GM18909 (cell line): ENCODE results near the gene PRKD2.
"Not testable (repeated sequence)": the region's sequence is repeated elsewhere in the genome, so short reads cannot be mapped to it uniquely, and the experiment has no call there.

ENCODE experiments used
- ATAC-seq: cut with Tn5 transposase; IDR thresholded peaks from one replicate; pipeline ENCODE4 v1.9.1; 2021; ENCODE audit warnings: mild to moderate bottlenecking; ENCODE audit not compliant: unreplicated experiment, poor library complexity

Gene PRKD2

DNA sequence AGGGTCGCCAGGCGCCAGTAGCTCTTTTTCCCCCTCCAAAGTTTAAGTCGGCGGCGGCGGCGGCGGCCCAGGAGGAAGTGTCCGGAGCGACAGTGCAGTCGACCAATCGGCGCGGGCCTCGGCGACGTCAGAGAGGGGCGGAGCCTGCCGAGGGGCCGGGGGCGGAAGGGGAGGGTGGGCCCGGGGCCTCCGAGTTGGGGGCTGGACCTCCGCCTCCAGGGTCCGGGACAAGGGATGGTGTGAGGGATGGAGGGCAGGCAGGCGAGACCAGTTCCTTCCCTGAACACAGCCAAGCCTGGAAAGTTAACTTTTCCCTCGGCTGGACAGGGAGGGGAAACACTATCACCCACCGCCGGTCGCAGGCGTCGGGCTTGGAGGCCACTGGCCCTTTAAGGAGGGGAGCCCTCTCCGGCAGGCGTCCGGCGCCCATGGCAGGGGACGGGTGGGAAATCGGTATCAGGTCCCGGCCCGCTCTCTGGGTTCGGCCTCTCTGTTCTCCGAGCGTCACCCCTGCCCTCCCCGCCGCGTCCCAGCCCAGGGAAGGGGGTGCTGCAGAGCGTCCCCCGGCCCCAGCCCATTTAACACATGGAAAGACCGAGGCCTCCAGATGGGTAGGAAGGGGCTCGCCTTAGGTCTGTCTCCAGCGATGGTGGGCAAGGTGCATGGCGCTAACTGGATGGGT lies at the start of gene PRKD2:
Gene PRKD2, minus strand, starts transcription at position 81 of the 682 bp plus-strand sequence. CDS start 744 bp downstream, outside the sequence.
- peak; percentile 40 for ATAC-seq

DNA sequence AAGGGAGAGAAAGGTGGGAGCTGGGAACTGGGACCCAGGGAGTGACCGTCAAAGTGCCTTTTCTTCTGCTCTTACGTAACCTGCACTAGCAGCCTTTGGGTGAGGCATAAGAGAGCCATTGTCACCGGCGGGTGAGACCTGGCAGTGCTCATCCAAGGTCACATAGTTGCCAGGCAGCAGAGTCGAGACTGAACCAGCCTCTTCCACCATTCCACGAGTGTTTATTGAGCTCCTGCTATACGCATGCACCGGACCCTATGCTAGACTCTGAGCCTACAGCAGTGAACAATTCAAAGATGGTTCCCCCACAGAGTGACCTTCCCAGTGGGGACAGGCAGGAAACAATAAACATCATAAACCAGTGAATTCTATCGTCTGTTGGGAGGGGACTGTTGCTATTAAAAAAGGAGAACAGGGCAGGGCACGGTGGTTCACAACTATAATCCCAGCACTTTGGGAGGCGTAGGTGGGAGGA lies 47.9 kb upstream of the PRKD2 start:
- ATAC-seq, result no peak

DNA sequence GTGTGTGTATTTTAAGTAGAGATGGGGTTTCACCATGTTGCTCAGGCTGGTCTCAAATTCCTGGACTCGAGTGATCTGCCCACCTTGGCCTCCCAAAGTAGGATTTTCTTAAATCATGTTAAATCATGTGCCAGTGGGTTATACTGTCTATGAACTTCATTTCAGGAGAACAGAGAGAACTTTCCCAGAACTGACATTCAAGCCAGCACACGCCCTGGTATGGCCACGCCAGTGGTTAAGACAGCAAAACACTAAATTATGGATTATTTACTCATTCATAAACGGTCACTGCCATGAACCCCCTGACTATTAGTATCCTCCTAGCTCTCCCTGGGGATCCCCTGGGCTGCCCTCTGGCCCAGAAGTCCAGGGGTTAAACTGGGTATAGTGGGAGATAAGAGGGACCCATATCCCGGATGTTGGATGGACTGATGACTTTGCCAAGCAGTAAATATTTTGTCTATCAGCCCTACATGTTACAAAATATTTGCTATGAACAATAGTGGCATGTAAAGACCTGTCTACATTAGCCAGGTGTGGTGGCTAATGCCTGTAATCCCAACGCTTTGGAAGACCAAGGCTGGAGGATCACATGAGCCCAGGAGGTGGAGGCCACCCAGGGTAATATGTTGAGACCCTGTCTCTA lies 45.5 kb upstream of the PRKD2 start:
- no peak for ATAC-seq

DNA sequence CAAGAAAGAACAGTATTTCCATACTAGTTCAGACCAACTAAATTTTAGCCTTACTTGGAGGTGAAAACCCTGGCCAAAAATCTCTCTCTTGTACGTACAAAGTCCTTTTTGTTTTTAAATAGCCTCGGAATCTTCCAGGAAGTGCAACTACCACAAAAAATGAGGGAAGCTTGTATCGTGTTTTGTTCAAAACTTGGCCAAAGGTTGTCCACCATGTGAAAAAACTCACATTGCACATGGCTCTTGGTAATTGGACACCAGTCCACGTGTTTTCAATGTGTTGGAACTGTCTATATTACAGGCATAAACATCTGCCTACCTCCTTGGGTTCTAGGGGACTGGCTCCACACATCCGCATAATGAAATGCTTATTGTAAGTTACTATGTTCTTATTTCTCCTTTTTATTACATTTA lies 44.5 kb upstream of the PRKD2 start:
- ATAC-seq, result no peak

DNA sequence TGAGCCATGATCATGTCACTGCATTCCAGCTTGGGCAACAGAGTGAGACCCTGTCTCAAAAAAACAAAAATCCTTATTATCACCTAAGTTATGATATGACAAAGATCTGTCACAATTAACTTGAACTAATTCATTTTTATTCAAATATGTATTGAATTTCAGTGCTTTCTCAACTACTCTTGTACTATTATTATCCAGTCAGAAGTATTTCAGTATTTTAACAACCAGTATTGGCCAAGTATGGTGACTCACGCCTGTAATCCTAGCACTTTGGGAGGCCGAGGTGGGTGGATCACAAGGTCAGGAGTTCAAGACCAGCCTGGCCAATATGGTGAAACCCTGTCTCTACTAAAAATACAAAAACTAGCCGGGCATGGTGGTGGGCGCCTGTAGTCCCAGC lies 44.0 kb upstream of the PRKD2 start:
- ATAC-seq, result not testable (repeated sequence)

DNA sequence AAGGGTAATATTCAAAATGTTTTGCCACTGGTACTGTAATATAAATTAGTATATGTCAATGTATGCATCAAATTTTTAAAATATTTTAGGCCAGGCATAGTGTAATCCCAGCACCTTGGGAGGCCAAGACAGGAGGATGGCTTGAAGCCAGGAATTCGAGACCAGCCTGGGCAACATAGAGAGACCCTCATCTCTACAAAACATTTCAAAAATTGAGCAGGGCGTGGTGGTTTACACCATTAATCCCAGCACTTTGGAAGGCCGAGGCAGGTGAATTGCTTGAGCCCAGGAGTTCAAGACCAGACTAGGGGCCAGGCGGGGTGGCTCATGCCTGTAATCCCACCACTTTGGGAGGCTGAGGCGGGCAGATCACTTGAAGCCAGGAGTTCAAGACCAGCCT lies 43.4 kb upstream of the PRKD2 start:
- no peak for ATAC-seq

DNA sequence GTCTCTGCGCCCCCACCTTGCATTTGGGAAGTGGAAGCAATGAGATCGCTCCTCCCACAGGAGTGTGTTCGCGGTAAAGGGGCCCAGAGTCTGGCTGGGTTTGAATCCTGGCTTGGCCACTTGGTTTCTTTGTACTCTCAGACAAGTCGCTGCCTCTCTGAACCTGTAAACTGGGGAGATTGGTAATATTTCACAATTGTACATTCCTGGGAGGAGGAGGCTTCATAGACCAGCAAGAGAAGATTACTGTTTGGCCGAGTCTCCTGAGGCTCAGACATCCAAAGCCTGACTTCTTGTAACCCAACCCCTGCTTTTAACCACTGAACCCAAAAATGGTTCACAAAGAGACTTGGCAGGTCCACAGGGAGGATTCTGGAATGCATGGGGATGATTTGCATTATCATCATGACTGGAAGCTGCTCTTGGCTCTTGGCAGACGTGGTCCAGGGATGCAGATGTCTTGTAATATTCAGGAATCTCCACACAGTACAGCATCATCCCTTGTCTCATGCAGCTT lies 43.0 kb upstream of the PRKD2 start:
- ATAC-seq, result no peak

DNA sequence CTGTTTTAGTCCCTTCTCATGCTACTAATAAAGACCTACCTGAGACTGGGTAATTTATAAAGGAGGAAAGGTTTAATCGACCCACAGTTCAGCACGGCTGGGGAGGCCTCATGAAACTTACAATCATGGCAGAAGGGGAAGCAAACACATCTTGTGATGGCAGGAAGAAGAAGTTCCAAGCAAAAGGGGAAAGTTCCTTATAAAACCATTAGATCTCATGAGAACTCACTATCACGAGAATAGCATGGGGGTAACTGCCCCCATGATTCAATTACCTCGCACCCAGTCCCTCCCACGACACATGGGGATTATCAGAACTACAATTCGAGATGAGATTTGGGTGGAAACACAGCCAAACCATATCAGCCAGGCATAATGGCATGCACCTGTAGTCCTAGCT lies 42.3 kb upstream of the PRKD2 start:
- no peak for ATAC-seq

DNA sequence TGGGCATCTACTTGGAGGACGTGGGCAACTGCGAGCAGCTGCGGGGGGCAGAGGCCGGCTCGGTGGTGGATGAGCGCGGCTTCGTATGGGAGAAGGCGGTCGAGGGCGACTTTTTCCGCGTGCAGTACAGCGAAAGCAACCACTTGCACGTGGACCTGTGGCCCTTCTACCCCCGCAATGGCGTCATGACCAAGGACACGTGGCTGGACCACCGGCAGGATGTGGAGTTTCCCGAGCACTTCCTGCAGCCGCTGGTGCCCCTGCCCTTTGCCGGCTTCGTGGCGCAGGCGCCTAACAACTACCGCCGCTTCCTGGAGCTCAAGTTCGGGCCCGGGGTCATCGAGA lies 39.6 kb upstream of the PRKD2 start:
- ATAC-seq, result no peak

DNA sequence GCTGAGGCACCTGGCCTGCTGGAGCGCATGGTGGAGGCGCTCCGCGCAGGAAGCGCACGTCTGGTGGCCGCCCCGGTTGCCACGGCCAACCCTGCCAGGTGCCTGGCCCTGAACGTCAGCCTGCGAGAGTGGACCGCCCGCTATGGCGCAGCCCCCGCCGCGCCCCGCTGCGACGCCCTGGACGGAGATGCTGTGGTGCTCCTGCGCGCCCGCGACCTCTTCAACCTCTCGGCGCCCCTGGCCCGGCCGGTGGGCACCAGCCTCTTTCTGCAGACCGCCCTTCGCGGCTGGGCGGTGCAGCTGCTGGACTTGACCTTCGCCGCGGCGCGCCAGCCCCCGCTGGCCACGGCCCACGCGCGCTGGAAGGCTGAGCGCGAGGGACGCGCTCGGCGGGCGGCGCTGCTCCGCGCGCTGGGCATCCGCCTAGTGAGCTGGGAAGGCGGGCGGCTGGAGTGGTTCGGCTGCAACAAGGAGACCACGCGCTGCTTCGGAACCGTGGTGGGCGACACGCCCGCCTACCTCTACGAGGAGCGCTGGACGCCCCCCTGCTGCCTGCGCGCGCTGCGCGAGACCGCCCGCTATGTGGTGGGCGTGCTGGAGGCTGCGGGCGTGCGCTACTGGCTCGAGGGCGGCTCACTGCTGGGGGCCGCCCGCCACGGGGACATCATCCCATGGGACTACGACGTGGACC lies 39.1 kb upstream of the PRKD2 start:
- no peak for ATAC-seq

DNA sequence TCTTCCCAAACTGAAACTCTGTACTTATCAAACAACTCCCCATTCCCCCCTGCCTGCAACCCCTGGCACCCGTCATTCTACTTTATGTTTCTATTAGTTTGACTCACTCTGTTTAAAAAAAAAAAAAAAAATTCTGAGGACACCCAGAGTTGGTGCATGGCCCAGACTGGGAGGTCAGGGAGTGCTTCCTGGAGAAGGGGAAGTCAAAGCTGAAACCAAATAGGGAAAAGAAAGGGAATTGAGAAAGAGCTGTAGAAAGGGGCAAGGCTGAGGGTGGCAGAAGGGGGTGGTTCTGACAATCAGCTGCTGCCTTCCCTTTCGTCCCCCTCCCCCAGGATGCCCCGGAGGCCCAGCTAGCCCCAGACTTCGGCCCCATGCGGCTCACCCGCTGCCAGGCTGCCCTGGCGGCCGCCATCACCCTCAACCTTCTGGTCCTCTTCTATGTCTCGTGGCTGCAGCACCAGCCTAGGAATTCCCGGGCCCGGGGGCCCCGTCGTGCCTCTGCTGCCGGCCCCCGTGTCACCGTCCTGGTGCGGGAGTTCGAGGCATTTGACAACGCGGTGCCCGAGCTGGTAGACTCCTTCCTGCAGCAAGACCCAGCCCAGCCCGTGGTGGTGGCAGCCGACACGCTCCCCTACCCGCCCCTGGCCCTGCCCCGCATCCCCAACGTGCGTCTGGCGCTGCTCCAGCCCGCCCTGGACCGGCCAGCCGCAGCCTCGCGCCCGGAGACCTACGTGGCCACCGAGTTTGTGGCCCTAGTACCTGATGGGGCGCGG lies 38.4 kb upstream of the PRKD2 start:
- ATAC-seq, result no peak

DNA sequence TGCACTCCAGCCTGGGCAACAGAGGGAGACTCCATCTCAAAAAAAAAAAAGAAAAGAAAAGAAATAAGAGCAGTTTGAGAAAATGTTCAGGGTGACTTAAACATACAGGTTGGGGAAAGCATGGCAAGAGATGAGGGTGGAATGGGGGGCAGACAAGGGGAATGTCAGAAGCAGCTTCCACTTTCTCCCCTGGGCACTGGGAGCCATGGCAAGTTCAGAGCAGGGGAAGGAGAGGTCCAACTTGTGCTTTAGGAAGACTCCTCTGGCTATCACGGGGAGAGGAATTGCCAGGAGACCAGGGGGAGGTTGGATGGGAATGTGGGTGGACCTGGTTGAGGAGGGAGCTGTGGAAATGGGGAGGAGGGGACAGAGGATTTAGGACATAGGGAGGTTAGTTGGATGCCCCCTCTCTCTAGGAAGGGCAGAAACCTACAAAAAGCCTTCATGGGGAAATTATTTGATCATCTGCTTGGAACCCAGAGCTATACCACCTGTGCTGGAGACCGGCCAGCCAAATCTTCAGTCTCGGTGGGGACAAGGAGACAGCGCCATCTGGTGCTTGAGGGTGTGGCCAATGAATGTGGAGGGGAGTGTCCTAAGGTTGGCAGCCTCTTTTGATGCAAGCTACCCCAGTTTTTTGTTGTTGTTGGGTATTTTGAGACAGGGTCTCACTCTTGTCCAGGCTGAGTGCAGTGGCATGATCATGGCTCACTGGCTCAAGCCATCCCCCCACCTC lies 36.7 kb upstream of the PRKD2 start:
- ATAC-seq, result no peak

DNA sequence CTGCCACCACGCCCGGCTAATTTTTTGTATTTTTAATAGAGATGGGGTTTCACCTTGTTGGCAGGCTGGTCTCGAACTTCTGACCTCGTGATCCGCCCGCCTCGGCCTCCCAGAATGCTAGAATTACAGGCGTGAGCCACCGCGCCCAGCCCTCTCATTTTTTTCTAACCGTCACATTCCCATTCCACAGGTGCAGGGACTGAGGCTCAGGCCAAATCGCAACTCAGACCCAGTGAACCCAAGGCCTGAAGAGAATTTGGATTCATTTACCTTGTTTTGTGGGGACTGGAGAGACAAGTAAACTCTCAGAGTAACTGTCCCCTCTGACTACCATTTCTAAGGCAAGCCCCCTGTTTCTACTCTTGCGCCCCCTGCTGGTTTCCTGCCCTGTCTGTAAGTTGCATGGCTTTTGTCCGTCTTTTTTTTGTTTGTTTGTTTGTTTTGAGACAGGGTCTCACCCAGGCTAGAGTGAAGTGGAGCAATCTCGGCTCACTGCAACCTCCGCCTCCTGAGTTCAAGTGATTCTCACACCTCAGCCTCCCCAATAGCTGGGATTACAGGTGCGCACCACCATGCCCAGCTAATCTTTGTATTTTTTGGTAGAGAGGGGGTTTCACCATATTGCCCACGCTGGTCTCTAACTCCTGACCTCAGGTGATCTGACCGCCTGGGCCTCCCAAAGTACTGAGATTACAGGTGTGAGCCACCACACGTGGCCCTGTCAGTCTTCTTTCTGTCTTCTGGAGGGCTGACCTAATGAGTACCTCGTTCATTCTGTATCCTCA lies 31.6 kb upstream of the PRKD2 start:
- ATAC-seq, result no peak

DNA sequence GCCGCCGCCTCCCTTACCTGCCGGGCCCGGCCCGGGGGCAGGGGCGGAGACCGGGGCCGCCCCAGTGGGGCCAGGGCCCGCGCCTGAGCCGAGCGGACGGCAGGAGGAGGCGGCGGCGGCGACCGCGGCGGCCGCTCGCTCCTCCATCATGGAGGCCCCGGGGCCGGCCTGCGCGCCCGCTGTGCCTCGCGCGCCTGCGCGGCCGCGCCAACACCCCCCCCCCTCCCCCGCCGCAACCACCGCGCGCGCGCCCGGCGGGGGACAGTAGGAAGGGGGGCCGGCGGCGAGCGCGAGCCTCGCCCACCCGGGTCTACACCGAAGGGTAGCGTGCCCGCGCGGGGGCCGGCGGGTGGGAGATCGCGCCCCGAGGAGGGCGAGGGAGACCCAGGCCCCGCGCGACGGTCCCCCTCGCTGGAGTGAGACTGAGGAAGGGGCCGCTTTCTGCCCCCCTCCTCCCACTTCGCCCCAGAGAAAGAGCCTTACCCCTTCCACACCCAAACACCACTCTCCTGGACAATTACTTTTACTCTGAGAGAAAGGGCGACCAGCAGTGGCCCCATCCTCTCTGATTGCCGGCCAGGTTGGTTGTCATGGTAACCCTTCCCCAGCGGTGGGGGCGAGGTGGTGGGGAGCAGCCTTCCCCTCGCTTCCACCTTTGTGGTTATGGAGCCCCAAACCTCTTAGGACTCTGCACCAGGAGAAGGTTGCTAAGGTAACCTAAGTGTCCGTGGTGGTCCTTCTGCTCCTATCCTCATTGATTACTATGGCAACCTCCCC lies 29.6 kb upstream of the PRKD2 start, which contains the start of gene STRN4:
Gene STRN4, minus strand, starts transcription at position 170 of the 777 bp plus-strand sequence. Its CDS starts 20 bp downstream, at position 150.
- peak; percentile 65 for ATAC-seq

DNA sequence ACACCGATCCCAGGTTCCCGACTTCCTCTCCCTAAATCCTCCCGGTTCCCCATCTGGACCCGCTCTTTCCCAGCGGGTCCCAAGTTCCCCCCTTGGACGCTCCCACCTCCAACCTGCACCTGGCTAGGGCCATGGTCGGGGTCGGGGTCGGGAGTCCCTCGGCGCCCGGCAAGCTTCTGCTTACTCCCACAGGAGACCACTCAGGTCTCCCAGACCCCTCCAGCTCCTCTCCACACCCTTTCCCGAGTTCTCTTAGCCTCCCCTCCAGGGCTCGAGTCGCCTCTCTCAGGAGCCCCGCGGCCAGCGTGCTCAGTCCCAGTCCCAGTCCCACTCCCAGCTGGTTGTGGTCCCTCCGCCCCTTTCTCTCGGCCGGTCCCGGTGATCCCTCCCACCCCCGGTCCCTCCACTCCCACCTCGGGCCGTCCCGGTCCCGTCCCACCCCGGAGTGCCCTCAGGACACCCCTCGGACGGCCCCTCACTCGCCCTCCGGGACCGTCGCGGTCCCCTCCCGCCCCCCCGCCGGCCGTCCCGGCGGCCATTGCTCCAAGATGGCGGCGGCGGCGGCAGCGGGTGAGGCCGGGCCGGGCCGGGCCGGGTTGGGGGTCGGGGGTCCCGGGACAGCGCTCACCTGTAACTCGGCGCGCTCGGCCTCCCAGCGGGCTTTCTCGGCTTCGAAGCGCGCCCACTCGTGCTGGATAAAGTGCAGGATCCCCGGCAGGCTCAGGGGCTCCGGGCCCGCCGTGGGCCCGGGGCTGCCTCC lies 28.8 kb upstream of the PRKD2 start, which contains the start of gene FKRP:
Gene FKRP, plus strand, starts transcription at position 537 of the 760 bp plus-strand sequence. CDS start 9,394 bp downstream, outside the sequence.
- ATAC-seq, result peak; percentile 36

DNA sequence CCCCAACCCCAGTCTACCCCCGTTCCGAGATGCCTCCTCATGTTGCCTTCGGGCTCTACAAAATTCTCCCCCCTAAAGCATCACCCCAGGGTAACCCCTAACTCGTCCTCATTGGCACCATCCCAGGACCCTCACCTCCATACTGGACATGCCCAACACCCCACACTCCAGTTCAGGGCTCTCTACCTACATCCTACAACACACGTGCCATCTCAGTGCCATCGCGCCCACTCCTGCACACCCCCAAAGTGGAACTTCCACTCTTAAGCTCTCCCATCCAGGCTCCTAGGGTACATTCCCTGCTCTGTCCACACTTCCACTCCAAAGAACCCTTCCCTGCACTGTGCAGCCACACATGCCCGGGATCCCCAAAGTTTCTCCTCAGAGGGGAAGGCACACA lies 28.1 kb upstream of the PRKD2 start:
- ATAC-seq, result no peak

DNA sequence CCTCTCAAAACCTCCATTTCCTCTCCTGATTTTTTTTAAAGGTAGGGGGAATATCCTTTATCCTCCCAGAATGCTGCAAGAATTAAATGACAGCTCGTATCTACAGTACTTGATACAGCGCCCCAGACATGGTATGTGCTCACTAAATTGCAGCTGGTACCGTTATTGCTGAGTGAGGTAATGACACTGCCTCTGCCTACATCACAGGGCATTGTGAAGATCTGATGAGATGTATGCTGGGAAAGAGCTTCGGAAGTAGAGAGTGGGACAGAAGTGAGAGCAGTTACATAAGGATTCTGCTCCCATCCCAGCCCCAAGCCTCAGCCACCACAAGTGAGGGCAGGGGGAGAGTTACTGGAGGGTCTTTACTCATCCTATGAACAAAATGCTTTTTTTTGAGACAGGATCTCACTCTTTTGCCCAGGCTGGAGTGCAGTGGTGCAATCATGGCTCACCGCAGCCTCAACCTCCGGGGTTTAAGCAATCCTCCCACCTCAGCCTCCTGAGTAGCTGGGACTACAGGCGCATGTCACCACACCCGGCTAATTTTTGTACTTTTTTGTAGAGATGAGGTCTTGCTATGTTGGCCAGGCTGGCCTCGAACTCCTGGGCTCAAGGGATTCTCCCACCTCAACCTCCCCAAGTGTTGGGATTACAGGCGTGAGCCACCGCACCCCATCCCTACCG lies 27.2 kb upstream of the PRKD2 start:
- no peak for ATAC-seq
